Activated T-cell treated with anti-CD3 and anti-CD28 coated beads, Interleukin-2, amount 50 U/mL, for 4 hours (primary cell): ENCODE measurements around the gene COL18A1. TPM values are rescaled to one million over a fixed set of nuclear protein-coding genes. Genes with fewer than 3 reads are reported as not detected.
"Not testable (repeated sequence)": the region's sequence is repeated elsewhere in the genome, so short reads cannot be mapped to it uniquely, and the experiment has no call there.

Experiments
- ATAC-seq, 2 donors: fragments of 200-7000 bp; cut with Tn5 transposase; one replicate each; pipeline ENCODE4 v1.10.0; 2021
- DNase-seq: peaks from one replicate; pipeline ENCODE4 v3.0.0-alpha.2; 2020
- H3K27me3 Mint-ChIP-seq: one replicate; pipeline ENCODE4 v1.8.0; 2021; ENCODE audit warnings: low read depth, mixed read lengths
- H3K36me3 Mint-ChIP-seq: one replicate; pipeline ENCODE4 v1.8.0; 2022; ENCODE audit warnings: mixed read lengths; ENCODE audit not compliant: insufficient read depth
- H3K4me1 Mint-ChIP-seq: one replicate; pipeline ENCODE4 v1.8.0; 2021; ENCODE audit warnings: low read depth, mixed read lengths
- H3K4me3 Mint-ChIP-seq: one replicate; pipeline ENCODE4 v1.8.0; 2021; ENCODE audit warnings: mild to moderate bottlenecking, moderate library complexity, mixed read lengths
- H3K9me3 Mint-ChIP-seq: one replicate; pipeline ENCODE4 v1.8.0; 2021; ENCODE audit warnings: mixed read lengths
- total RNA-seq, 3 donors: library from RNA; stranded (reverse); gene quantifications; one replicate each; pipeline ENCODE4 v1.2.1, GENCODE V29; 2021

COL18A1 gene
- total RNA-seq, 3 donors from 2014 or later = 15.0 to 19.9 (median 15.4) TPM

GRCh38 chr21:45522381-45522780 lies 117.4 kb downstream of the COL18A1 start:
- ATAC-seq = no peak
- Mint-ChIP-seq H3K4me1 (peaks cover 6% of the 10 kb centered on the region), H3K4me3 (no peak overlapping the region), H3K9me3 (peaks cover 35% of the 10 kb centered on the region), H3K27me3 (no peaks in the 10 kb centered on the region), H3K36me3 (peaks cover 58% of the 10 kb centered on the region)
- no peak for DNase-seq

GRCh38 chr21:45522986-45523385 lies 118.0 kb downstream of the COL18A1 start:
- DNase-seq = no peak
- Mint-ChIP-seq H3K27me3 (no peaks in the 10 kb centered on the region), H3K4me1 (peaks cover 3% of the 10 kb centered on the region), H3K9me3 (peaks cover 32% of the 10 kb centered on the region), H3K4me3 (no peak overlapping the region), H3K36me3 (peaks cover 56% of the 10 kb centered on the region)
- ATAC-seq = no peak

DNA sequence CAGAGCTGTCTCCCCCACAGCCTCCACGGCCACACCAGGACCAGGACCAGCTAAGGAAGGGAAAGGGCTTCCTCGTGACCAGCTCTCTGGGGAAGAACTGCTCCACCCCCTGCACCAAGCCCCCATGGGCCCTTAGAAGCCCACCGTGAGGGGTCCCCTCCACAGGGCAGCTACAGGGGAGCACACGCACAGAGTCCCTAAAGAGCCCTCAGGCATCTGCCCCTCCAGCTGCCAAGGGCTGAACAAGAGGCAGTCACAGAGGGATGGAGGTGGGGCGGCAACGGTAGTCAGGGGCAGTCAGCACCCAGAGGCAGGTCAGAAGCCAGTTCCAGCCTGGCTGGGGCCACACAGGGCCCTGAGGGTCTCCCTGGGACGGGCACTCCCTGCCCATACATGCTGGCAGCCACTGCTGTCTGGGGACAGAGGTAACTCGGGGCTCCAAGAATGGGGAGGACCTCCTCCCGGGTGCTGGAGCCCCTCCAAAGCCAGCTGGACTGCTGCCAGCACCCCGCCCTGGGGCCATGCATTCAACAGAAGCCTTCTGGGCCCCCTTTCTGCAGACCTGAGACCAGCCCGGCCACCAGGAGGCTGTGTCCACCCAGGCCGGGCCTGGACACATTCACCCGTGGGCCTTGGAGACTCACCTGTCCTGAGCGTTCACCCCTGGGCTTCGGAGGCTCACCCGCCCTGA lies 118.6 kb downstream of the COL18A1 start:
- H3K4me1 Mint-ChIP-seq = no peaks in the 10 kb centered on the region
- H3K36me3 Mint-ChIP-seq = peaks cover 51% of the 10 kb centered on the region
- ATAC-seq = no peak
- no peaks in the 10 kb centered on the region for H3K27me3 Mint-ChIP-seq
- DNase-seq = no peak
- H3K4me3 Mint-ChIP-seq = no peak overlapping the region
- peaks cover 26% of the 10 kb centered on the region for H3K9me3 Mint-ChIP-seq

GRCh38 chr21:45524756-45525152 lies 119.8 kb downstream of the COL18A1 start:
- Mint-ChIP-seq H3K4me1 (no peaks in the 10 kb centered on the region), H3K36me3 (peaks cover 39% of the 10 kb centered on the region), H3K9me3 (peaks cover 14% of the 10 kb centered on the region)

DNA sequence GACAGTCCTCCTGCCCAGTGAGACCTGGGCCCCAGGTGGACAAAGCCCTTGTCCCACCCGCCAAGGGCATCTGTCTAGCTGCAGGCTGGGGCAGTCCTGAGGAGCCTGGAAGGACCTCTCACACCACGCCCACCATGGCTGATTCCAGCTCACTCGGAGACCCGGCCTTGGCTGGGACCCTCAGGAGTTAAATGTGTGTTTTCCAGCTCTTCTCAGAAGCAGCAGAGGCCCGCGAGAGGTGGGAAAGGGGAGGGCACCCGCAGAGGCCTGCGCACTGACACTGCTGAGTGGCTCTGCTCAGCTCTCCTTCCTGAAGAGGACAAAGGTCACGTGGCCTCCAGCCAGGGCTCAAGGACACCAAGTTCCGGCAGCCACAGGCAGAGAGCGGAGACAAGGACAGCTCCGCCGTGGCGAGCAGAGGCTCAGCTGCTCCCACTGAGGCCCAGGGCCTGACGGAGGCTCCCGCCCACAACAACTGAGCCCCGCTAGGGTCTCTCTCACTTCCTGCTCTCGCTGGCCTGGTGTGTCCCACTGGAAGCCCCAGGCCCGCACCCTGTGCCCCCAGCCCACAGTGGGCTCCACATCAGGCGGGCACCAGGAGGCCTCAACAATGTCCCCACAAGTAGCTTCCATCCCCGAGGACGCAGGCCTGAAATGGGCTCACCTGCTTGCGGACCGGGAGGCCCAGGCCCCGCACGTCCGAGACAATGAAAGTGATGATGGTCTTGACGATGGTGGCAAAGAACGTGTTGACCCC lies 120.4 kb downstream of the COL18A1 start:
- Mint-ChIP-seq H3K36me3 (peaks cover 34% of the 10 kb centered on the region), H3K4me3 (no peak overlapping the region), H3K9me3 (peaks cover 9% of the 10 kb centered on the region), H3K27me3 (no peaks in the 10 kb centered on the region), H3K4me1 (no peaks in the 10 kb centered on the region)
- ATAC-seq (no peak), DNase-seq (no peak)

More at GRCh38 chr21:45524756-45525152, 119.8 kb downstream of the COL18A1 start:
- no peak overlapping the region for H3K4me3 Mint-ChIP-seq
- DNase-seq (no peak), ATAC-seq (no peak)
- no peaks in the 10 kb centered on the region for H3K27me3 Mint-ChIP-seq

DNA sequence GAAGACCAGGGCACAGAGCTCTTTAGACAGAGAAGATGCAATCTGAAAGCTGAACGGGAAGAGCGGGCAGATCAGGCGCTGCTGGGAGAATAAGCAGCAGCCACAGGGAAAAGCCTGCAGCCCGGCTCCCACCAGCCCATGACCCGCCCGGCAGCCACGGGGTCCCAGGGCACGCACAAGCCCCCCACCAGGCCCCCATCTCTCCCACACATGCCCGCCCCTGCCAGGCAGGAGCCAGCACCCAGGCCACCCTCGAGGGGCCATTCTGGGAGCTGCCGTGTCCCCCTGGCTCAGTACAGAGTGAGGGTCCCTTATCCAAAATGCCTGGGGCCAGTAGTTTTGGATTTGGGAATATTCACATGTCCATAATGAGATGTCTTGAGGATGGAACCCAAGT lies 120.9 kb downstream of the COL18A1 start:
- no peak overlapping the region for H3K4me3 Mint-ChIP-seq
- no peaks in the 10 kb centered on the region for H3K4me1 Mint-ChIP-seq
- H3K9me3 Mint-ChIP-seq = peaks cover 9% of the 10 kb centered on the region
- ATAC-seq (no peak), DNase-seq (no peak)
- H3K27me3 Mint-ChIP-seq = no peaks in the 10 kb centered on the region
- H3K36me3 Mint-ChIP-seq = peaks cover 29% of the 10 kb centered on the region

DNA sequence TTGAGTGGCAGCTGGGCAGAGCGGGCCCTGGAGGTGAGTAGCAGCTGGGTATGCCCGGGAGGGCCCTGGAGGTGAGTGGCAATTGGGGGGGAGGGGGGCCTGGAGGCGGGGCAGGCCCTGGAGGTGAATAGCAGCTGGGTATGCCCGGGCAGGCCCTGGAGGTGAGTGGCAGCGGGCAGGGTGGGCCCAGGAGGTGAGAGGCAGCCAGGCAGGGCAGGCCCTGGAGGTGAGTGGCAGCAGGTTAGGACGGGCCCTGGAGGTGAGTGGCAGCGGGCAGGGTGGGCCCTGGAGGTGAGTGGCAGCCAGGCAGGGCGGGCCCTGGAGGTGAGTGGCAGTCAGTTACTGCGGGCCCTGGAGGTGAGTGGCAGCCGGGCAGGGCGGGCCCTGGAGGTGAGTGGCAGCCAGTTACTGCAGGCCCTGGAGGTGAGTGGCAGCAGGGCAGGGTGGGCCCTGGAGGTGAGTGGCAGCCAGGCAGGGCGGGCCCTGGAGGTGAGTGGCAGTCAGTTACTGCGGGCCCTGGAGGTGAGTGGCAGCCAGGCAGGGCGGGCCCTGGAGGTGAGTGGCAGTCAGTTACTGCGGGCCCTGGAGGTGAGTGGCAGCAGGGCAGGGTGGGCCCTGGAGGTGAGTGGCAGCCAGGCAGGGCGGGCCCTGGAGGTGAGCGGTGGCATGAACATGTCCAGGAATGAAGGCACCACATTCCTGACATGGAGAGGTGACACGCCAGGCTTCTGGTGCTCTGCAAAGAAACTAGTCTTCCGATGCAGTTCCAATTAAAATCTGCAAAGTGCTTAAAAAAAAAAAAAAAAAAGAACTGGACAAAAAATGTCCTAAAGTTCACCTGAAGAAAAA lies 122.4 kb downstream of the COL18A1 start:
- not testable (repeated sequence) for H3K4me1 Mint-ChIP-seq, H3K9me3 Mint-ChIP-seq, DNase-seq, H3K4me3 Mint-ChIP-seq, ATAC-seq, H3K27me3 Mint-ChIP-seq
- H3K36me3 Mint-ChIP-seq = peaks cover 14% of the 10 kb centered on the region

DNA sequence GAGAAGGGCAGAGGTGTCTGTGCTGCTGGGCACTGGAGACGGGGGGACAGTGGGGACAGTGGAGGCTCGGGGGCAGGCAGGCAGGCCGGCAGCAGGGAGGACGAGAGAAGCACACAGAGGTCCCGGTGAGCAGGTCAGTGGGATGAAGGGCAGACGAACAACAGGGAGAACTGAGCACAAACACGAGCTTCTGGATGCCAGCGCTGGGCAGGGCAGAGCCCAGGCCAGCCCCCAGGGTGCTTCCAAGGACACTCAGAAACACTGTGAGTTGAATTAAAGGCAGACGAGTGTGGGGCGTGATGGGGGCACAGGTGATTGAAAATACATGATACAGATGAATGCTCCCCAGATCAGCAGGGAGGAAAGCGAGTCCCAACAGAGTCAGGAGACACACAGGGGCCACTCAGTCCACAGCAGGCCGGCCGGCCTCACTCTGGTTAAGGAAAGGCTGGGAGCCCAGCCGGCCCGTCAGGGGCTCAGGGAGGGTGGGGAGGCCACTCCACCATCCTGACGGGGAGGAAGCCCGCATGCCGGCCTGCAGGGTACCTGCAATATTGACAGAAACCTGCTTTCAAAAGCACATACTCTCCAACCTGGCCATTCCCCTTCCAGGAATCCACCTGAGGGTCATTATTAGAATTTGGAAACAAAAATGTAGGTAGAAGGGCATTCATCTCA lies 123.2 kb downstream of the COL18A1 start:
- Mint-ChIP-seq H3K4me3 (no peak overlapping the region), H3K36me3 (peaks cover 10% of the 10 kb centered on the region), H3K4me1 (peaks cover 8% of the 10 kb centered on the region), H3K9me3 (no peaks in the 10 kb centered on the region), H3K27me3 (no peaks in the 10 kb centered on the region)
- DNase-seq (no peak), ATAC-seq (no peak)

DNA sequence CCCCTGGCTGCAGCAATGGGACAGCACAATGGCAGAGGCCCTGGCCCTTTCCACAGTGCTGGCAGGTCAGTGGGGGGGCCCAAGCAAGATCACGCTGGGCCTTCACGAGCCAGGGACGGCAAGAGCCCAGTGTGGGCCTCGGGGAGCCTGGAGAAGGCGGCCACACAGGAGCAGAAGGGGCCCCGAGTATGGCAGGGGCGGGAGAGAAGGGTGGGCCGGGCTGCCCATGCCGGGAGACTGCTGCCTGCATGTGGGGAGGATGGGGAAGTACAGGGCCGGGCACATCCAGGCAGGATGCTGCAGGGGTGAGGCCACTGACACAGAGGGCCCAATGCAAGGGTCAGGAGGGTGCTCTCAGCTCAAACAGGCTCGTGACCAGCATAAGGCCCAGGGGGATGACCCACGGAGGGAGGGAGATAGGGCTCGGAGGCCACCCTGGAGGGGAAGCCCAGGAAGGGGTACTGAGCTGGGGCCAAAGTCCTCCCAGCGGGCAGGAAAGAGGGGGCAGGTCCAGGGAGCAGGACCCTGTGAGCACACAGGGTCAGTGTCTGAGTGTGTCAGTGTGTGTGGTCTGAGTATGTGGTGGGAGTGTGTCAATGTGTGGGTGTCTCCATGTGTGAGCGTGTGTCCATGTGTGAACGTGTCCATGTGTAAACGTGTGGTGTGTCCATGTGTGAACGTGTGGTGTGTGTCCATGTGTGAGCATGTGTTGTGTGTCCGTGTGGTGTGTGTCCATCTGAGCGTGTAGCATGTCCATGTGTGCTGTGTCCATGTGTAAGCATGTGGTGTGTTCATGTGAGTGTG lies 124.2 kb downstream of the COL18A1 start:
- ATAC-seq = no peak
- no peak overlapping the region for H3K4me3 Mint-ChIP-seq
- DNase-seq = no peak
- peaks cover 10% of the 10 kb centered on the region for H3K36me3 Mint-ChIP-seq
- H3K9me3 Mint-ChIP-seq = no peaks in the 10 kb centered on the region
- peaks cover 10% of the 10 kb centered on the region for H3K4me1 Mint-ChIP-seq
- H3K27me3 Mint-ChIP-seq = no peaks in the 10 kb centered on the region

GRCh38 chr21:45529785-45530422 lies 124.9 kb downstream of the COL18A1 start:
- Mint-ChIP-seq H3K4me1 (peaks cover 10% of the 10 kb centered on the region), H3K9me3 (no peaks in the 10 kb centered on the region), H3K36me3 (peaks cover 10% of the 10 kb centered on the region), H3K27me3 (no peaks in the 10 kb centered on the region), H3K4me3 (no peak overlapping the region)
- ATAC-seq = no peak
- DNase-seq = no peak

- H3K9me3 Mint-ChIP-seq = no peaks in the 10 kb centered on the region
- H3K27me3 Mint-ChIP-seq = no peaks in the 10 kb centered on the region
- ATAC-seq = no peak
- H3K4me3 Mint-ChIP-seq = no peak overlapping the region
- no peak for DNase-seq
- peaks cover 10% of the 10 kb centered on the region for H3K4me1 Mint-ChIP-seq
- H3K36me3 Mint-ChIP-seq = peaks cover 12% of the 10 kb centered on the region
Observed at GRCh38 chr21:45530423-45531113, 125.6 kb downstream of the COL18A1 start.

DNA sequence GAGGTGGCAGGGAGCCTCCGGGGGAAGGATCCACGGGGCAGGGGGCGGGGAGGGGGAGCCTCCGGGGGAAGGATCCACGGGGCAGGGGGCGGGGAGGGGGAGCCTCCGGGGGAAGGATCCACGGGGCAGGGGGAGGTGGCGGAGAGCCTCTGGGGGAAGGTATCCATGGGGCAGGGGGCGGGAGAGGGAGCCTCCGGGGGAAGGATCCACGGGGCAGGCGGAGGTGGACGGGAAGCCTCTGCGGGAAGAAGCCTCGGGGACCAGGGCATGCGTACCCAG lies 126.1 kb downstream of the COL18A1 start:
- H3K27me3 Mint-ChIP-seq, DNase-seq, H3K4me3 Mint-ChIP-seq: not testable (repeated sequence)

More for the DNA sequence above, 126.1 kb downstream of the COL18A1 start:
- H3K36me3 Mint-ChIP-seq = peaks cover 12% of the 10 kb centered on the region
- ATAC-seq, H3K9me3 Mint-ChIP-seq: not testable (repeated sequence)
- peaks cover 11% of the 10 kb centered on the region for H3K4me1 Mint-ChIP-seq
